Subcutaneous abdominal adipose tissue (tissue), 5 donors: ENCODE results near the gene EFNA5.

Experiments
- H3K27ac ChIP-seq: one replicate; pipeline ENCODE4 v1.7.0; 2013; ENCODE audit warnings: low read depth, mild to moderate bottlenecking, inconsistent platforms, low read length, moderate library complexity
- H3K27me3 ChIP-seq, 5 donors: one replicate each; pipeline ENCODE4 v1.7.0; 2013; ENCODE audit warnings: low read length in 5 of 5, inconsistent platforms in 1 of 5; ENCODE audit not compliant: control insufficient read depth in 5 of 5, insufficient read depth in 4 of 5
- H3K36me3 ChIP-seq, 5 donors: one replicate each; pipeline ENCODE4 v1.7.0; 2013; ENCODE audit warnings: low read length in 5 of 5; ENCODE audit not compliant: control insufficient read depth in 5 of 5, insufficient read depth in 5 of 5
- H3K4me1 ChIP-seq, 5 donors: one replicate each; pipeline ENCODE4 v1.7.0; 2013; ENCODE audit warnings: low read length in 5 of 5, mild to moderate bottlenecking in 3 of 5, moderate library complexity in 1 of 5; ENCODE audit not compliant: control insufficient read depth in 5 of 5, insufficient read depth in 5 of 5
- H3K4me3 ChIP-seq, 5 donors: one replicate each; pipeline ENCODE4 v1.7.0; 2013; ENCODE audit warnings: low read length in 5 of 5, low read depth in 1 of 5
- H3K9ac ChIP-seq, 5 donors: one replicate each; pipeline ENCODE4 v1.7.0; 2013; ENCODE audit warnings: low read length in 5 of 5, mild to moderate bottlenecking in 4 of 5, moderate library complexity in 3 of 5
- H3K9me3 ChIP-seq, 5 donors: one replicate each; pipeline ENCODE4 v1.7.0; 2013; ENCODE audit warnings: low read length in 5 of 5; ENCODE audit not compliant: control insufficient read depth in 5 of 5
- donor health status: healthy.
- donor health status: healthy.
- donor health status: healthy.
- donor health status: healthy.
- donor health status: healthy.

Gene EFNA5

DNA sequence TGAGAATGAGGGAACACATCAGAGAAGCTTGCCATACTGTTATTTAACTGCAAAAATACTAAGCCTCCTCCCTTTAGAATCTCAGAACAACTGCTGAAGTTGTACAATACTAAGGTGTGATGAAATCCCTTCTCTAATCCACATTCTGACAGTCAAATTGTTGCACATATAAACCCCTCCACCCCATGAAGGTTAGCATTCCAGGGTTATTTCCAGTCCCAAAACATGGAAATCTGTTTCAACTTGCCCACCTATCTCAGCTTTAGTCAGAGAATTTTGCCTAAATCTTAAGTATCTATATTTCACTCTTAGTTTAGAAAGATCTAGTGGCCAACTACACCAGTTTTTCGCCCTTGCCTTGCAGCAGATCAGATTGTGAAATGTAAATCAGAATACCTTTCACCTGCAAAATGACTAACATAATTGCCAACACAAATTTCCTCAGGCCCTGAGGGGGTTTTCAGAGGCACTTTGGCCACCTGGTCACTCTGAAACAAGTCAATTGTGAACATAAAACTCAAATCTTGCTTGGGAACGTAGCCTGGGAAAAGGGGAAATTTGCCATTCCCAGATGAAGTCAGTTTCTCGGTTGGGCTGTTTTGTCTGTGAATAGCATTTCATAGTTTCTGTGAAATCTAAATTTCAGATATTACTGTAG lies 93.9 kb downstream of the EFNA5 start:
- no peaks in the 10 kb centered on the region for H3K36me3 ChIP-seq
- no peak overlapping the region for H3K4me3 ChIP-seq
- H3K9ac ChIP-seq, result peak overlapping the region in 1 of 5 donors; percentile 51
- H3K27ac ChIP-seq, result peak overlapping the region; percentile 89
- peaks cover 4 to 80% (median 53%) of the 10 kb centered on the region in 5 donors for H3K4me1 ChIP-seq
- H3K9me3 ChIP-seq, result no peaks in the 10 kb centered on the region
- no peaks in the 10 kb centered on the region for H3K27me3 ChIP-seq

DNA sequence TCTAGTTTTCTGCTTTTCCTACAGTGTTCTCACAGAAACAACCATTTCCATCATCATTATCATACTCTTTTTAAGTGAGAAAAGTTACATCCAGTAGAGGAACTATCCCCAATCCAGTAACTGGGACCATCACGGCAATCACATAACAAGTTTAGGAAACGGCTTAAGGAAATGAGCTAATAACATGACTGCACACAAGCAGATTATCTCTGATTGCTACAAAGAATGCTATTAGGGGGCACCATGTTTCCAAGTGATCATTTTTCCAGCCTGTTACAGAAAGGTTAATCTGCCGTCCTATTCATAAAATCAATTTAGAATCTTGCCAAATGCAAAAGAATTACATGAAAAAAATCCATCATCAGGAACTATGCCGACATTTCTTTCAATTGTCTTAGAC lies 94.6 kb downstream of the EFNA5 start:
- no peak overlapping the region for H3K9ac ChIP-seq
- H3K4me3 ChIP-seq, result no peak overlapping the region
- H3K4me1 ChIP-seq, result peaks cover 4 to 78% (median 53%) of the 10 kb centered on the region in 5 donors
- H3K27me3 ChIP-seq, result no peaks in the 10 kb centered on the region
- H3K27ac ChIP-seq, result peak overlapping the region; percentile 89
- no peaks in the 10 kb centered on the region for H3K36me3 ChIP-seq
- H3K9me3 ChIP-seq, result no peaks in the 10 kb centered on the region

DNA sequence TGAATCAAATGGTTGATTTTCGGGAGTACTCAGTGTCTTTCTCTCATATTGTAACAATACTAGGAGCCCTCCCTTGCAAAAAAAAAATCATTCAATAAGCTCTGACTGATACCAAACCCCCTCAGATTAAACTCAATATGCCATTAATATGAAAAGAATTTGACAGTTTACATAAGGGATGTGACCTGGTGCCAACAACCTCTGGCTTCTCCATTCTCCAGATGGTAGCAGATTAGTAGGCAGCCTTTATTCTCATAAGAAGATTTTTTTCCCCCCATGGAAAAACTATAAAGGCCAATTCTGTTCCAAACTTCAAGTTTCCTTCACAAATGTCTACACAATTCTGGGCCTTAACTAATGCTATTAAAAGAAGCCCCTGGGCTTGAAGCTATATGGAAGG lies 96.5 kb downstream of the EFNA5 start:
- peak overlapping the region; percentile 92 for H3K27ac ChIP-seq
- peaks cover 4 to 80% (median 55%) of the 10 kb centered on the region in 5 donors for H3K4me1 ChIP-seq

DNA sequence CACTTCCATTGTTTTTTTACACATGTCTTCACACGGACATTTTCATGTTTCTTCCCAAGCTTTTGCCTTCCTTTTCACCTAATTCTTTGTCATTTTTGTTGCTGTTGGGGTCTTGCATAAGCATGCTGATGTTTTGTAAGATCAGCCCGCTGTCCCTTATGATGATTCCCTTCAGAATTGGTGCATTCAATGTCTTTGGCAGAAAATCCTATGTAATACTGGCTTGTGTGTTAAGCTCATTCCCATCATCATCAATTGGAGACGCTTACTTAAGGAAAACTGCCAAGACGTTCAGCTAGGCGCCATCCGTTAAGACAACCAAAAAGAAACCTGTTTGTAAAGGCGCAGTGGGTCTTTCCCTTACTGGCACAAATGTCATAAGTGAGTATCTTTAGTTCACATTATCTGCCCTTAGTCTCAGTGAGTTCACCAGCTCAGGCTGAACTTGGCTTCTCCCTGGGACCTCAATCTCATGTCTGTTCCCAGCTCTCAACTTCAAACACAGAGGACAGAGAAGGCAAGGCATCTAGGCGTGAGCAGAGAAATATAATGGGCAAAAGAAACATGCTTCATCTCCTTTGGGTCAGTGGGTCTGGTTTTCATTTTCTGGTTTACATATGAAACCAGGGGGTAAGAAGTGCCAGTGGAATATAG lies 97.9 kb downstream of the EFNA5 start:
- Histone ChIP-seq H3K4me1 (peaks cover 4 to 67% (median 46%) of the 10 kb centered on the region in 5 donors), H3K27ac (peak overlapping the region; percentile 92), H3K36me3 (no peaks in the 10 kb centered on the region)

More for the DNA sequence above, 96.5 kb downstream of the EFNA5 start:
- Histone ChIP-seq H3K9me3 (no peaks in the 10 kb centered on the region), H3K27me3 (no peaks in the 10 kb centered on the region), H3K4me3 (no peak overlapping the region), H3K36me3 (no peaks in the 10 kb centered on the region), H3K9ac (no peak overlapping the region)

DNA sequence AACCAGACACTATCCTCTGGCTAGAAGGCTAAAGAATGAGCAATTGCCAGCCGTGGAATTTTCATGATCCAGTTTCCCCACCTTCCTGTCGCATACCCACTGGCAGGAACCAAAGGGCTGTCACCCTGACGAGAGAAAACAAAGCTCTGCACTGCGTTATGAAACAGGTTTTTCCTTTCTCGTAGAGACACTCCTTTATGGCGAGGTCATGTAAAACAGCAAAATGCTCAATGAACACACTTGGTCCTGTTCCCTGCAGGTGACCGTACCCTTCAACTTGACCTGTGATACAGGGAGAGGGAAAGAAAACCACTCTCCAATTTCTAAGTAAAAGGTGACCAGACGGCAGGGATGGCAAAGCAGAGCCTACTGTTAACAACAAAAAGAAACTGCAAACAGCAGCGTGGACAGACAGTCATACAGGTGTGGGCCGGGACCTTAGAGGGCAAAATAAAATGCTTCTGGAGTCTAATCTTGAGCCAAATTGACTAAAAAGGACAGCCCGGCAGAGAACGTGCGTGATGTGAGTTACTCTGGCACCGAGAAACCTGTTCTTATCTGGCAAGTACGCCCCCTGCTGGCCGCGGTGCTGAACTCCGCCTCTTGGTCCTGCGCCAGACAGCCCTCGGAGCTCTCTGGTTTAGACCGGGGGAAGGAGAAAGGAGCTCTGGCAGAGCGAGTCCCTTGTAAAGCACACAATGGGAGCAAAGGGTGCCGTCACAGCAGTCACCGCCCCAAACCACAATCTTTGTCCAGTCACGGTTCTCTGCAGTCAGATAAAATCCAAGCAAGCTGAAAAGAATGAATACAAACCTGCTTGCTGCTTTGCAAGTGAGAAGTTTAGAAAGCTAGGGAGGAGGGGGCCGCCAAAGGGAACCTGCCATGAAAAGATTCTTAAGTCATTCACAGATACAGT lies 98.9 kb downstream of the EFNA5 start:
- H3K9ac ChIP-seq, result peak overlapping the region; percentile 79 to 87 (median 81)
- H3K27ac ChIP-seq, result peak overlapping the region; percentile 92
- H3K4me3 ChIP-seq, result peak overlapping the region; percentile 65 to 87 (median 77)
- H3K4me1 ChIP-seq, result peaks cover 4 to 57% (median 37%) of the 10 kb centered on the region in 5 donors
- no peaks in the 10 kb centered on the region for H3K9me3 ChIP-seq
- H3K27me3 ChIP-seq, result no peaks in the 10 kb centered on the region
- H3K36me3 ChIP-seq, result no peaks in the 10 kb centered on the region

More for the DNA sequence above, 97.9 kb downstream of the EFNA5 start:
- Histone ChIP-seq H3K9me3 (no peaks in the 10 kb centered on the region), H3K27me3 (no peaks in the 10 kb centered on the region), H3K9ac (peak overlapping the region in 3 of 5 donors; percentile 14 to 80 (median 48)), H3K4me3 (peak overlapping the region in 4 of 5 donors; percentile 36 to 87 (median 78))

DNA sequence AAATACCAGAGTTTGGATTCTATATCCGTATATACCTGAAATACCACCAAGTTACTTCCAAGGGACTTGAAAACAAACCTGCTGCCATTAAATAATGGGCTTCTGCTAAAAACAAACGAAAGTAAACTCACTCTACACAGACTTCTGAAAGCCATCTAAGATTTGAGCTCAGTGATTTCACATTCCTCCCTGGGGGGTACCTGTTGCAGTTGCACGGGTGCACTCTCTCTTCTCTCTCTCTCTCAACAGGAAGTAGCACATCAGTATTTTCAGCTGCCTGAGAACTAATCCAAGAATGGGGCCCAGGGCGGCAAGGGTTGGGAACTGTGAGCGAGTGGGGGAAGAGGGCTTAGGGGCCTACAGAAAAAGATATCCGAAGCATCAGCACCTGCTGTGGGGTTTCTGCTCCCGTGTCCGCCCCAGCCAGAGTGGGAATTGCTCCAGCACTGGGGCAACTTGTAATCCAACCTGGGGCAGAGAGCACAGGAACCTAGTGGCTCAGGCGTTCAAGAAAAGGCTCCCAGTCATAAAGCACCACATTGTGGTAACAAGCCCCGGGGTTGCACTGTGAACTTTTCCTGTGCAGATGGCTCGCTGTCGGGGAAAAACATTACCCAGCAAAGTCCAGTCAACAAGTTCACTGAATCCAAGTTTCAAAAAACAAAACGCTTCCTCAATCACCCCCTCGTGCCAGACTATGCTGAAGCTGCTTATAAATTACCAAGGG lies 99.8 kb downstream of the EFNA5 start:
- Histone ChIP-seq H3K9ac (peak overlapping the region; percentile 79 to 87 (median 81)), H3K4me3 (peak overlapping the region; percentile 65 to 87 (median 77)), H3K4me1 (peaks cover 4 to 48% (median 36%) of the 10 kb centered on the region in 5 donors), H3K27ac (peak overlapping the region; percentile 92), H3K9me3 (no peaks in the 10 kb centered on the region), H3K36me3 (no peaks in the 10 kb centered on the region), H3K27me3 (no peaks in the 10 kb centered on the region)

DNA sequence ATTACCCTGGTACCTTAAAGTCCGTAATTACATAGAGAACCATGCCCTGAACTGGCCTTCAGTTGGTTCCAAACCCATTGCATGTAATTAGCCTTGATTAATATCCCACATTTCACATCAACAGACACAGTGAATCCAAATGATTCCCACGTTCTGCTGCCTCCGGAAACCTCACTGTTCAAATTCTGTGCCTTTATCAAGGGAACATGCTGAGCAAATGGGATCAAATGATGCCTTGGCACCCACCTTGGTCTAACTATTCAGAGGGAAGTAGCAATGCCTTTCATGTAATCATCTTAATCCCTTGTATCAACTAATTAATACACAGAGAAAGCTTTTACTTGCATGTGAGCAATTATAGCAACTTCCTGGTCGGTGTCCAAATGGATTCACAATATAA lies 100.6 kb downstream of the EFNA5 start:
- no peak overlapping the region for H3K4me3 ChIP-seq
- no peaks in the 10 kb centered on the region for H3K36me3 ChIP-seq
- peak overlapping the region in 1 of 5 donors; percentile 24 for H3K9ac ChIP-seq
- no peaks in the 10 kb centered on the region for H3K9me3 ChIP-seq
- peaks cover 6 to 45% (median 36%) of the 10 kb centered on the region in 5 donors for H3K4me1 ChIP-seq
- H3K27me3 ChIP-seq, result no peaks in the 10 kb centered on the region
- H3K27ac ChIP-seq, result peak overlapping the region; percentile 92

DNA sequence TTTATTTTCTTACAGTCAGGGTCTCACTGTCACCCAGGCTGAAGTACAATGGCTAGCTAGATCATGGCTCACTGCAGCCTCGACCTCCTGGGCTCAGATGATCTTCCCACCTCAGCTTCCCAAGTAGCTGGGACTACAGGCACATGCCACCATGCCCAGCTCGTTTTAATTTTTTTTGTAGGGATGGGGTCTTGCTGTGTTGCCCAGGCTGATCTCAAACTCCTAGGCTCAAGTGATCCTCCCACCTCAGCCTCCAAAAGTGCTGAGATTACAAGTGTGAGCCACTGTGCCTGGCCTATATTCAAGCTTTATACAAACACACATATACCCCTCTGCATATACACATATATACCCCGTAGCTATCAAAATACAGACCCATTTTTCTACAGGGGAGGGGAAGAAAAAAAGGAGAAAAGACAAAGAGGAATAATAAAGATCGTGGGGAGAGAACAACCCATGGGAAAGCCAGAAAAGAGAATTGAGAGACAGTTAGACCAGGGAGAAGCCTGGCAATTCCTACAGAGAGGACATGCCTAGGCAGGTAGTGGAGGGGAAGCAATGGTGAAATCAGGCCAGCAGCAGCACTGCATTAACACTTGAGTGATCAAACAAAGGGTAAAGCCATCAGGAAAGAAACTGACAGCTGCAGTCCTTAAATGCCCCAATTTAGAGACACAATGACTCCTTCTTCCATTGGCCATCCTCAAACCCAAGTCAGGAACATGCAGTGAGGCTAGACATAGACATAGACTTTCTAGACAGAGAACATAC lies 102.7 kb downstream of the EFNA5 start:
- Histone ChIP-seq H3K27ac (no peak overlapping the region), H3K9me3 (no peaks in the 10 kb centered on the region), H3K27me3 (no peaks in the 10 kb centered on the region), H3K9ac (no peak overlapping the region), H3K4me3 (no peak overlapping the region), H3K36me3 (no peaks in the 10 kb centered on the region), H3K4me1 (peaks cover 6 to 39% (median 28%) of the 10 kb centered on the region in 5 donors)

DNA sequence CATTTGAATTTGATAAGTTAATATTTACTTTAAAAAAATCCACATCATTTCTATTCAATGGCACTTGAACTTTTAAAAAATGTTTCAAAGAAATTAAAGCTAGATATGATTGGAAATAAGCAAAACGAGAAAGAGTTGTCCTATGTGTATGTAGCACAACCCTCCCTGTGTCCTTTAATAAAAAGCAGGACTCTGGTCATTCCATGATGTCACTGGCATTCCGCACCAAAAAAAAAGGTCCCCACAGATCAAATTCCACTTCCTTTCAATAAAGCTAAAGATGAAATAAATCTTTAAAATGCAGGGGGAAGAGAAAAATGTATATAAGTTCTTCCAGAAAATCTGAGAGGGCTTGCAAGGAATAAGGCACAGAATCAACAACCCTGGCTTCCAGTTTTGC lies 103.8 kb downstream of the EFNA5 start:
- no peaks in the 10 kb centered on the region for H3K9me3 ChIP-seq
- peaks cover 2 to 32% (median 17%) of the 10 kb centered on the region in 5 donors for H3K4me1 ChIP-seq
- no peak overlapping the region for H3K4me3 ChIP-seq
- no peak overlapping the region for H3K27ac ChIP-seq
- no peak overlapping the region for H3K9ac ChIP-seq
- H3K36me3 ChIP-seq, result no peaks in the 10 kb centered on the region
- no peaks in the 10 kb centered on the region for H3K27me3 ChIP-seq
